Heart left ventricle (tissue), 16 donors: Measurements from ENCODE around the gene ZNF148. TPM values are rescaled to one million over a fixed set of nuclear protein-coding genes. Genes with fewer than 3 reads are reported as not detected.

Experiments
- ATAC-seq, 4 donors: fragments of 200-7000 bp; cut with Tn5 transposase; one replicate each; pipeline ENCODE4 v1.9.1; 2020 to 2022; ENCODE audit warnings: moderate library complexity in 4 of 4, mild to moderate bottlenecking in 3 of 4, moderate number of reproducible peaks in 1 of 4
- DNase-seq, 5 donors: peaks; one replicate each; pipeline ENCODE4 v3.0.0-alpha.2; 2020
- H3K27ac ChIP-seq, 12 donors: fragments of 200-600 bp; sonication (generic) in 4 of 12; one replicate each; pipeline versions ENCODE4 v1.5.0 to v1.8.0; 2016 to 2022; ENCODE audit warnings: mild to moderate bottlenecking in 2 of 12
- H3K27me3 ChIP-seq, 9 donors: fragments of 200-600 bp; sonication (generic) in 2 of 9; one replicate each; pipeline versions ENCODE4 v1.5.1 to v1.8.0; 2016 to 2022; ENCODE audit warnings: mild to moderate bottlenecking in 3 of 9
- H3K36me3 ChIP-seq, 9 donors: fragments of 200-600 bp; sonication (generic) in 2 of 9; one replicate each; pipeline versions ENCODE4 v1.5.0 to v1.8.0; 2018 to 2022; ENCODE audit warnings: mild to moderate bottlenecking in 2 of 9
- H3K4me1 ChIP-seq, 12 donors: fragments of 200-600 bp; sonication (generic) in 4 of 12; one replicate each; pipeline versions ENCODE4 v1.5.0 to v1.8.0; 2016 to 2022; ENCODE audit warnings: mild to moderate bottlenecking in 3 of 12
- H3K4me3 ChIP-seq, 12 donors: fragments of 200-600 bp; sonication (generic) in 4 of 12; one replicate each; pipeline versions ENCODE4 v1.5.0 to v1.8.0; 2017 to 2022; ENCODE audit warnings: mild to moderate bottlenecking in 9 of 12, moderate library complexity in 4 of 12
- H3K9me3 ChIP-seq, 12 donors: fragments of 200-600 bp; sonication (generic) in 4 of 12; one replicate each; pipeline versions ENCODE4 v1.5.0 to v1.8.0; 2016 to 2022; ENCODE audit warnings: mild to moderate bottlenecking in 1 of 12
- POLR2A ChIP-seq, 2 donors: fragments of 450-650 bp; IDR thresholded peaks; one replicate each; pipeline ENCODE4 v1.6.1; 2017; ENCODE audit warnings: antibody characterized with exemption in 2 of 2, mild to moderate bottlenecking in 2 of 2, moderate library complexity in 2 of 2
- WGBS, 4 donors: extraction: QIAGEN DNeasy Blood & Tissue Kit in 2 of 4; methylation state at CpG; one replicate each; pipeline versions ENCODE4 v1.1.5 to v1.1.7; 2013 to 2018; 5-methylcytosine and 5-hydroxymethylcytosine counted together
- intact Hi-C, 10 donors: fragments of 100-400 bp; cut with DNase I; formaldehyde crosslinking; loops; one replicate each; pipeline versions ENCODE4 v1.11.1 to v1.14.2; 2022
- polyA plus RNA-seq, 2 donors: library from polyadenylated mRNA; stranded (reverse); fragments of 200-250 nt; gene quantifications; one replicate each; pipeline ENCODE4 v1.2.3, GENCODE V29; 2013
- total RNA-seq, 9 donors: library from RNA; depleted of rRNA in 2 of 9; stranded (reverse); fragments of >200 nt in 2 of 9; fragmentation: NEBNext Ultra II Directional in 3 of 9; extraction: Animal tissue kit (Norgen Biotek cat#: 25700) in 3 of 9; gene quantifications; one replicate each; pipeline versions ENCODE4 v1.1.0 to v1.2.4, GENCODE V29; 2016 to 2023
- TF ChIP-seq, protein P1 (sequence below), 12 donors: fragments of 200-600 bp; sonication (generic) in 4 of 12; IDR thresholded peaks; one replicate each; pipeline versions ENCODE4 v1.5.0 to v1.8.0; 2018 to 2022; ENCODE audit warnings: antibody characterized with exemption in 12 of 12, mild to moderate bottlenecking in 5 of 12
- donor health status: ischemic (EF 13 %, LVEDD 7.1; RV severe dilation, severe dysfunction).
- donor health status: healthy with polysubstance abuse.
- donor health status: DM: no; HTN: yes; CAD: no.
- donor health status: DM: no; HTN: no; CAD: no.
- donor health status: ischemic (EF 25% LVEDD 6.9; RV normal size, moderate dysfunction).
- donor health status: ischemic (EF 25% LVEDD 5.7; RV mildly dilated, moderate dysfunction).
- donor health status: healthy.
- donor health status: DM: yes; HTN: yes; CAD: no.
- donor health status: ischemic (EF 35%, LVEDD 5.7; RV mildly dilated, moderate dysfunction).
- donor health status: nonischemic (EF 11% LVEDD 7.7; RV severe dilation, severe dysfunction).
- donor health status: DM: yes; HTN: yes; CAD: no.
- donor health status: PGD.
- donor health status: ischemic (EF 29% LVEDD 5.4; RV normal size, mild dysfunction).
- donor health status: nonischemic (EF 23%, LVEDD 6.1; RV moderate dilation, normal function).

Gene ZNF148
- total and polyA plus RNA-seq, 11 donors: 4.5 to 62.4 (median 39.0) TPM

DNA sequence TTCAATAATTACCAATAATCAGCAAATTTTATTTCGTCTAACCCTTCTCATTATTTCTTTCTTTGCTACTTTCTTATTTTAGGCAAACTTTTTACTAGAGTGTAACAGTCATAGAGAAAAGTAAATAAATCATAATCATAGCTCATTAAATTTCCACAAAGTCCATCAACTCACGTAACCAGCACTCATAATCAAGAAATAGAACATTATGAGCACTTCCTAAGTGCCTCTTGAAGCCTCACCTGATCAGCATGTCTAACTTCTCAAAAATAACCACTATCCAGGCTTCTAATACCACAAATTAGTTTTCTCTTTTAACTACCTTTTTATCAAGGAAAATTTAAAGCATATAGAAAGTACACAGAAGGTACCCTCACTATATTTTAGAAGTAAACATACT lies 124.2 kb downstream of the ZNF148 start:
- intact Hi-C loops: no loop called here
- H3K9me3 ChIP-seq: no peaks in the 10 kb centered on the region
- peaks cover 0 to 14% (median 3%) of the 10 kb centered on the region in 9 donors for H3K36me3 ChIP-seq
- H3K4me1 ChIP-seq: no peaks in the 10 kb centered on the region
- no peak for DNase-seq
- no peak overlapping the region for H3K4me3 ChIP-seq
- no peak for ATAC-seq
- TF ChIP-seq, protein P1, sequence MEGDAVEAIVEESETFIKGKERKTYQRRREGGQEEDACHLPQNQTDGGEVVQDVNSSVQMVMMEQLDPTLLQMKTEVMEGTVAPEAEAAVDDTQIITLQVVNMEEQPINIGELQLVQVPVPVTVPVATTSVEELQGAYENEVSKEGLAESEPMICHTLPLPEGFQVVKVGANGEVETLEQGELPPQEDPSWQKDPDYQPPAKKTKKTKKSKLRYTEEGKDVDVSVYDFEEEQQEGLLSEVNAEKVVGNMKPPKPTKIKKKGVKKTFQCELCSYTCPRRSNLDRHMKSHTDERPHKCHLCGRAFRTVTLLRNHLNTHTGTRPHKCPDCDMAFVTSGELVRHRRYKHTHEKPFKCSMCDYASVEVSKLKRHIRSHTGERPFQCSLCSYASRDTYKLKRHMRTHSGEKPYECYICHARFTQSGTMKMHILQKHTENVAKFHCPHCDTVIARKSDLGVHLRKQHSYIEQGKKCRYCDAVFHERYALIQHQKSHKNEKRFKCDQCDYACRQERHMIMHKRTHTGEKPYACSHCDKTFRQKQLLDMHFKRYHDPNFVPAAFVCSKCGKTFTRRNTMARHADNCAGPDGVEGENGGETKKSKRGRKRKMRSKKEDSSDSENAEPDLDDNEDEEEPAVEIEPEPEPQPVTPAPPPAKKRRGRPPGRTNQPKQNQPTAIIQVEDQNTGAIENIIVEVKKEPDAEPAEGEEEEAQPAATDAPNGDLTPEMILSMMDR (IDR thresholded peaks at IDR 0.05): no peak
- TF ChIP-seq POLR2A (IDR thresholded peaks at IDR 0.05): no peak
- no peaks in the 10 kb centered on the region for H3K27me3 ChIP-seq
- H3K27ac ChIP-seq: no peak overlapping the region
- 80 to 89% (median 87%) methylated on average over 2 of the region's 2 CpGs for WGBS, 4 donors

DNA sequence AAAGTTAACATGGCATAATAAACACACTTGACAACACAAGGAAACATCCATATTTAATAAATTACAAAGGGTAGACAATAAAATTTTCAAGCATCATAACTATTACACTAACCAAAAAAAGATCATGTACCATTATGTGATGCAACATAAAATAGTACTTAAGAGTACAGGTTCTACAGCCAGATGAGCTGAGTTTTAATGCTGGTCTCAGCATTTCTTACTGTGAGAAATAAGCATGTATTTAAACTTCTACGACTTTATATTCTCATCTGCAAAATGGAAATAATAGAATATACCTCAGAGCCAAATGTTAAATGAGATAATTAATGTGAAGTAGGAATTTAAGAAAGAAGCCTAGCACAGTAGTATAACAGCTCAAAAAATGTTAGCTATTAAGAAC lies 128.9 kb downstream of the ZNF148 start:
- peaks cover 0 to 16% (median 2%) of the 10 kb centered on the region in 9 donors for H3K36me3 ChIP-seq
- H3K4me3 ChIP-seq: no peak overlapping the region
- TF ChIP-seq POLR2A (IDR thresholded peaks at IDR 0.05): no peak
- TF ChIP-seq, protein P1 (IDR thresholded peaks at IDR 0.05): no peak
- peaks cover 0 to under 1% (median 0%) of the 10 kb centered on the region in 12 donors for H3K4me1 ChIP-seq
- no peaks in the 10 kb centered on the region for H3K27me3 ChIP-seq
- H3K27ac ChIP-seq: no peak overlapping the region
- ATAC-seq: no peak
- DNase-seq: no peak
- intact Hi-C loops: no loop called here
- H3K9me3 ChIP-seq: no peaks in the 10 kb centered on the region
- 95 to 100% (median 97%) methylated on average over 1 of the region's 1 CpG for WGBS, 4 donors

DNA sequence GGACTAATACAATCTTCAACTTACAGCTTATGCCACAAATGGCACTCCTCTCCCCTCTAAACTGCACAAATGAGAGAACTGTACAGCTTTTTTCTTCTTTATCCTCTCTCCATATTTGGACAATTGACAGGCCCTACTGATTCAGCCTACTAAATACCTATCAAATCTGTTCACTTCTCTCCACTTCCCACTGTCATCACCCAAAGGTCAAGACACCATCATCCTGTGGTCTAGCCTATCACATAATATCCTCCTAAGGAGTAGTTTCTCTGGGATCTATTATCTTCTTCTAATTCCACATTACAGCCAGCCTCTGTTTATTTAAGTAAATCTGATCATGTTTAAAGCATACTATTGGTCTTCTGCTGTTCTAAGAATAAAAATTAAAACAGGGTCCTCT lies 129.6 kb downstream of the ZNF148 start:
- no peaks in the 10 kb centered on the region for H3K9me3 ChIP-seq
- peaks cover 0 to 7% (median 0%) of the 10 kb centered on the region in 12 donors for H3K4me1 ChIP-seq
- no peak for TF ChIP-seq POLR2A (IDR thresholded peaks at IDR 0.05)
- TF ChIP-seq, protein P1 (IDR thresholded peaks at IDR 0.05): no peak
- DNase-seq (no peak), ATAC-seq (no peak)
- H3K27ac ChIP-seq: no peak overlapping the region
- H3K4me3 ChIP-seq: no peak overlapping the region
- intact Hi-C loops: no loop called here
- H3K36me3 ChIP-seq: peaks cover 0 to 15% (median 0%) of the 10 kb centered on the region in 9 donors
- no peaks in the 10 kb centered on the region for H3K27me3 ChIP-seq

DNA sequence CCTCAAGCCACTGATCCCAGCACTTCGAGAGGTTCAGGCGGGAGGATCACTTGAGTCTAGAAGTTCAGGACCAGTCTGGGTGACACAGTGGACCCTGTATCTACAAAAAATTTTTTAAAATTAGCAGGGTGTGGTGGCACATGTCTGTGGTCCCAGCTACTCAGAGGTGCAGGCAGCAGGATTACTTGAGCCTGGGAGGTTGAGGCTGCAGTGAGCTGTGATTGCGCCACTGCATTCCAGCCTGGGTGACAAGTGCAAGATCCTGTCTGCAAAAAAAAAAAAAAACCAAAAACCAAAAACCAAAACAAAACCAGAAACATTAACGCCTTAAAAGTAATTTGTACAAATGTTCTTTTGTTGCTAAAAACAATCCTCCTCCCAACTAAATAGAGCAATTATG lies 134.6 kb downstream of the ZNF148 start:
- Histone ChIP-seq H3K9me3 (no peaks in the 10 kb centered on the region), H3K4me3 (no peak overlapping the region), H3K27me3 (no peaks in the 10 kb centered on the region), H3K4me1 (peaks cover 0 to 7% (median 0%) of the 10 kb centered on the region in 12 donors), H3K36me3 (peaks cover 0 to 20% (median 4%) of the 10 kb centered on the region in 9 donors), H3K27ac (no peak overlapping the region)
- no peak for ATAC-seq
- 69 to 90% (median 70%) methylated on average over 4 of the region's 4 CpGs for WGBS, 4 donors
- TF ChIP-seq, protein P1 (IDR thresholded peaks at IDR 0.05): no peak
- no peak for TF ChIP-seq POLR2A (IDR thresholded peaks at IDR 0.05)
- intact Hi-C loops: no loop called here
- DNase-seq: no peak
